HL-60/S4 treated with retinoic acid at 250 ng/mL for 4 days and 3 days (cell line): Measurements from ENCODE around the gene STIM1.
"Not testable (repeated sequence)": the region's sequence is repeated elsewhere in the genome, so short reads cannot be mapped to it uniquely, and the experiment has no call there.

Source experiments
- in situ Hi-C: fragments of 300-500 bp; cut with MboI; formaldehyde crosslinking; loops from 2 replicates; pipeline ENCODE4 v1.7.0; 2022; ENCODE audit warnings: low sequenced_read_pairs

The STIM1 gene

GRCh38 chr11:4053200-4053599 is 197.7 kb downstream of the STIM1 start:
- in situ Hi-C loops = not testable (repeated sequence)

- in situ Hi-C loops = no loop called here
Measured at GRCh38 chr11:4054643-4055042, 199.2 kb downstream of the STIM1 start.

DNA sequence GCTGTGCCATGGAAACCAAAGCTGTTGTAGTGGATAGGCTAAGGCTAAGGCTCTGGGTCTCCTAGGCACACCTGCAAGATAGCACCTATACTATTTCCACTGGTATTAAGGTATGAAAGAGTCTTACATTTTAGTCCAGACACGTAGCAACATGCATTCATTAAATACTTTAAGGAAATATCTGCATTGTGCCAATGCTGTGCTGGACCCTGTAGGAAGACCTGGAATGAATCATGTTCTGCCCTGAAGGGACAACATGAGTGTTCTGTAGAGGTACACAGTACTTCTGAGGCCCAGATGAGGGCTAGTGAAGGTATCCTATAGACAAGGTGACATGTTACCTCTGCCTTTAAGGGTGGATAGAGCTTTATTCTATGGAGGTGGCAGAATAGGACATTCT is 204.0 kb downstream of the STIM1 start:
- in situ Hi-C loops = no loop called here

DNA sequence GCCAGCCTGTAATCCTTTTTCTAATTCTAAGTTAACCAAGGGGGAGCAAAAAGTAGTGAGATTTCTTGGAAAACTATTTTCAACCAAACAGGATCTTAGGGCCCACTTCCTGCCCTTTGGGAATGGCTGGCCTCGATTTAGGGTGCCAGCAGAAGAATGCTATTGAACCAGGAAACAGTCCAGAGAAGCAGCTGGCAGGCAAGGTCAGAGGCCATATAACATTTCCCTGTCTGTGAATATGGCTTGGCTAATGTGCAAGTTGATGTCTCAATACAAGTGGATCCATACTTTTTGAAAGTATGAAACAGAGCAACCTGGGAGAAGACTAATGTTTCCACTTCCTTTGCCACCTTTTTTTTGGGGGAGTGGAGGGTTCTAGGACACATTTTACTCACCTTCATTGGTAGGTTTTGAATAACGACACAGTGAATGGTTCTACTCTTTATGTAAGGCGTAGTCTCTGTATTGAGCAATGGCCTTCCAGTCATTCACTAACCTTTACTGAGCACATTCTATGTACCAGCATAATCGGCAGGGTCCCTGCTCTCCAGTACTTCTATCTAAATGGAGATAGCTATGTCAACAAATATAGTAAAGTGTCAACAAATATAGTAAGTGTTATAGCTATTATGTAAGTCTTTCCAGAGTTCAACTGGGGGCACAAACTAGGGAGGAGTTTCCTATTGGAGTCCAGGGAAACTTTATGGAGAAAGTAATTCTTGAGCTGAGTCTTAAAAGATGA is 204.9 kb downstream of the STIM1 start:
- in situ Hi-C loops = loop anchor here (10.0 kb wide), 1 partner anchor 206 kb away; the partner anchor contains the start of gene STIM1

DNA sequence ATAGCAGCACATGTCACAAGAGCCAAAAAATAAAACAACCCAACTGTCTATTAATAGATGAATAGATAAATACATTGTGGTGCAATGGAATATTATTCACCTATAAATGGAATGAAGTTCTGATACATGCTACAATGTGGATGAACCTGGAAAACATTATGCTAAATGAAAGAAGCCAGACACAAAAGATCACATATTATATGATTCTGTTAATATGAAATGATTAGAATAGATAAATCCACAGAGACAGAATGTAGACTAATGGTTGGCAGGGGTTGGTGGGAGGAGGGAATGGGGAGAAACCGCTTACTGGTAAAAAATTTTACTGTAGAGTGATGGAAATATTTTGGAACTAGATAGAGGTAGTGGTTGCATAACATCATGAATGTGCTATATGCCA is 206.2 kb downstream of the STIM1 start:
- in situ Hi-C loops = loop anchor here (10.0 kb wide), 1 partner anchor 207 kb away; the partner anchor contains the start of gene STIM1

- in situ Hi-C loops = loop anchor here (10.0 kb wide), 1 partner anchor 209 kb away; the partner anchor contains the start of gene STIM1
Measured at GRCh38 chr11:4063348-4063747, 207.9 kb downstream of the STIM1 start.

GRCh38 chr11:4064278-4064955 is 209.0 kb downstream of the STIM1 start:
- in situ Hi-C loops = loop anchor here (10.0 kb wide), 1 partner anchor 210 kb away; the partner anchor contains the start of gene STIM1

DNA sequence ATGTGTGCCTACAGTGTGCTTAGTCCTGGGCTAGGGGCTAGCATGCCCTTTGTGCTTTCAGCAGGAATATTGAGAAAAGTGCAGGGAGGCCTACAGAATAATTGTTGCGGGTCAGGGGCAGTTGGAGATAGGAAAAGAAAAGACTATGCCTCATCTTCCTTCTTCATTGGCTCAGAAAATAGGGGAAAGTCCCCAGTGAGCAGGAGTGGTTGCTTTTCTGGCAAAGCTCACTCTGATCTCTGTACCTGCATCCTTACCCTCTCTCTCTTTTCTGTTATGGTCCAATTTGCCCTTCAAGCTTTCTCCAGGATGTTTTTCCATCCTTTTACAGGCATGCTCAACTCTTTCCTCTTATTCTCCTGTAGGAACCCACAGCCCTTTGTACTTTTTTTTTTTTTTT is 209.6 kb downstream of the STIM1 start:
- in situ Hi-C loops = loop anchor here (10.0 kb wide), 1 partner anchor 210 kb away; the partner anchor contains the start of gene STIM1

- in situ Hi-C loops = loop anchor here (10.0 kb wide), 1 partner anchor 211 kb away; the partner anchor contains the start of gene STIM1
Measured at GRCh38 chr11:4065601-4066377, 210.3 kb downstream of the STIM1 start.

DNA sequence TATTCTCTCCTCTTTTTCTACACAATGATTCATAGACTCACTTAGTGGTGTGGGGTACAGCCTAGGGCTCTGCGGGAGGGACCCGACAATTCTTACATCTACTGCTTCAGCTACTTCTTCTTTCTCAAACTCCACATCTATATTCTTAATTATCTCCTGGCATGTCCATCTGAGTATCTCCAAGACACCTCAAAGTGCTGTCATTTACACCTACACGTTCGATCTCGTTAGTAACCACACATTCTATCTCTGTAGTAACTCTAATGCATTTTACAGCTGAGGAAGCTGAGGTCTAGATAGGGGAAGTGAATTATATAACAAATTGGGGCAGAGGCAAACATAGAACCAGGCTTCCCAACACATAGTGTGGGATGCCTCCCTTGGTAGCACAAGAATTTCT is 211.4 kb downstream of the STIM1 start:
- in situ Hi-C loops = loop anchor here (10.0 kb wide), 1 partner anchor 212 kb away; the partner anchor contains the start of gene STIM1

DNA sequence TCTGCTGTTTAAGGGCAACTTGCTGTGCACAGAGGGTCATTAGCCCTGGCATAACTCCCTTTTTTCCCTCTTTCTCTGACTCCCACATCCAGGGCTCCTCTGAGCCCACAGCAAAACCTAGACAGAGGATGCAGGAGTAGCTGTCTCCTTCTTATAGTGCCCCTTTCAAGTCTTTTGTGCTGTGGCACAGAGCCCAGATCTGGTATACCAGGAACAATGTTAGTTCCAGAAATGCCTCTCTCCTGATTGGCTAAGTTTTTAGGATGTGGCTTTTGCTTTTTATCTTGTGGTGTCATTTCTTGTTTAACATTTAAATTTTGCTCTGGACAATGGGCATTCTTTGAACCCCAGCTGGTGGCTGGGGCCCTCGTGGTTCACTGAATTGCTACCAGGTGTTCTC is 213.5 kb downstream of the STIM1 start:
- in situ Hi-C loops = loop anchor here (10.0 kb wide), 1 partner anchor 214 kb away; the partner anchor contains the start of gene STIM1

- in situ Hi-C loops = no loop called here
Measured at GRCh38 chr11:4071325-4071724, 215.9 kb downstream of the STIM1 start.

DNA sequence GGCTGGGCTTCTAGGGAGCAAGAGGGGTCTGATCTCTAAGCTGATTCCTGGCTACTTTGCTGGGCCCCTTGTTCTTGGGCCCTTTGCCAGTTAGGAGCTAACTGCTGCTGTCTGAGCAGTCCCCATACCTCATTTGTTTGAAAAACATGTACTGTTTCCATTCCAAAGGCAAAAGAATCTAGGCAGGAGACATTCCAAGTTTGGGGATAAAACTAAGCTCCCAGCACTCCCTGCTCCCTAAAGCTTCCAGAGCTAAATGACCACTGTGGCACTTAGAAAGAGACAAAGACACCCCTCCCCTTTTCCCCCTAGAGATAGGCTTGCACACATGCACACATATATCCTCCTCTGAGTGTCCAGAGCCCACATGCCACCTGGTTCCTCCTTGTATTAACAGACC is 216.4 kb downstream of the STIM1 start:
- in situ Hi-C loops = no loop called here

GRCh38 chr11:4072668-4073285 is 217.3 kb downstream of the STIM1 start:
- in situ Hi-C loops = no loop called here

DNA sequence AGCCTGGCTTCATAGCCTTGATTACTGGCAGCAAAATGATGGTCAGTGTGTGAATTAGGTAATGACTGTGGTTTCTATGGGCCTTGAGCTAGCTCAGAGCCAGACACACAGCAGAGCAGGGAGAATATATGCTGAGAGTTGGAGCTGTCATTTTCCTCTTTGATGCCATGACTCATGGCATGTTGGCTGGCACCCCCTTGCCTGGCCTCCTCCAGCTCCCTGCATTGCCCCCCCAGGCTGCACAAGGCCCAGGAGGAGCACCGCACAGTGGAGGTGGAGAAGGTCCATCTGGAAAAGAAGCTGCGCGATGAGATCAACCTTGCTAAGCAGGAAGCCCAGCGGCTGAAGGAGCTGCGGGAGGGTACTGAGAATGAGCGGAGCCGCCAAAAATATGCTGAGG is 218.8 kb downstream of the STIM1 start:
- in situ Hi-C loops = no loop called here

GRCh38 chr11:4076774-4077173 is 221.3 kb downstream of the STIM1 start:
- in situ Hi-C loops = no loop called here

DNA sequence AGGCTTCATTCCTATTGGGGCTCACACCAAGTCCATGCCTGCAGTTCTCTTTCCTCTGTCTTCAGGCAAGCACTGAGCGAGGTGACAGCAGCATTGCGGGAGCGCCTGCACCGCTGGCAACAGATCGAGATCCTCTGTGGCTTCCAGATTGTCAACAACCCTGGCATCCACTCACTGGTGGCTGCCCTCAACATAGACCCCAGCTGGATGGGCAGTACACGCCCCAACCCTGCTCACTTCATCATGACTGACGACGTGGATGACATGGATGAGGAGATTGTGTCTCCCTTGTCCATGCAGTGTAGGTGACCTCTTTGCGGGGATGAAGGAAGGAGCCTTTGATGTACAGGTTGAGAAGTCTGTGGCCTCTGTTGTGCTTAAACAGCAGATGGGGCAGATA is 227.7 kb downstream of the STIM1 start:
- in situ Hi-C loops = no loop called here

GRCh38 chr11:4084406-4085125 is 229.1 kb downstream of the STIM1 start:
- in situ Hi-C loops = no loop called here

DNA sequence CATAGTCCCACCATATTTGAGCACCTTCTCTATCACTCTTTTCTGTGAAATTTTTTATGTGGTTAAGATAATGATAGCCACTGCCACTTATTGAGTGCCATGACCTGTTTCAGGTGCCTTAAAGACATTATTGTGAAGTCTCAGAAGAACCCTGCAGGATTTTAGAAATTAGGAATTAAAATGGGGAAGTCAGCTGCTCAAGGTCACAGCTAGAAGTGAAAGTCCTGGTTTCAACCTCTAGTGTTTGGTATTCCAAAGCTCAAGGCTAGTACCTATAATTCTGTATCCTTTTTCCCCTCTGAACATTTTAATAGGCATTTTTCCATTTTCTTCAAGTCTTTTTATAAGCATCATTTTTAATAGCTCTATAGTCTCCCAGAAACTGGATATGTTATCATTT is 230.1 kb downstream of the STIM1 start:
- in situ Hi-C loops = no loop called here
